CD14-positive monocyte (primary cell): Measurements from ENCODE around the gene SLC25A25. TPM values are rescaled to one million over a fixed set of nuclear protein-coding genes. Genes with fewer than 3 reads are reported as not detected.
A peak's percentile ranks its signal among the peaks of the same experiment; 100 is the strongest.

ENCODE experiments used
- DNase-seq, 3 donors: peaks; one replicate each; pipeline ENCODE4 v3.0.0-alpha.2; 2011 to 2022
- H2AFZ ChIP-seq: 2 replicates; pipeline ENCODE4 v1.6.0; 2012; ENCODE audit warnings: mild to moderate bottlenecking, low read depth, low read length, inconsistent platforms; ENCODE audit not compliant: insufficient read depth, poor library complexity, severe bottlenecking
- H3K27ac ChIP-seq, 2 donors: 1 replicate in 1 of 2; 2 replicates in 1 of 2; pipeline ENCODE4 v1.5.1; 2012 to 2013; ENCODE audit warnings: low read length in 2 of 2, control low read depth in 1 of 2, inconsistent platforms in 1 of 2, low read depth in 1 of 2, mild to moderate bottlenecking in 1 of 2
- H3K27me3 ChIP-seq, 2 donors: one replicate each; pipeline versions ENCODE4 v1.6.0 to v1.6.1; 2011 to 2013; ENCODE audit warnings: low read length in 2 of 2; ENCODE audit not compliant: control insufficient read depth in 2 of 2, insufficient read depth in 2 of 2
- H3K36me3 ChIP-seq, 2 donors: replicated peaks in 1 of 2; 1 replicate in 1 of 2; 2 replicates in 1 of 2; pipeline versions ENCODE4 v1.5.1 to v1.6.1; 2012 to 2013; ENCODE audit warnings: low read length in 2 of 2, control low read depth in 1 of 2, inconsistent platforms in 1 of 2, mild to moderate bottlenecking in 1 of 2; ENCODE audit not compliant: insufficient read depth in 2 of 2, control insufficient read depth in 1 of 2
- H3K4me1 ChIP-seq, 2 donors: 1 replicate in 1 of 2; 2 replicates in 1 of 2; pipeline versions ENCODE4 v1.5.1 to v1.6.1; 2012 to 2013; ENCODE audit warnings: low read length in 2 of 2, control low read depth in 1 of 2, inconsistent platforms in 1 of 2, mild to moderate bottlenecking in 1 of 2, moderate library complexity in 1 of 2; ENCODE audit not compliant: insufficient read depth in 2 of 2, control insufficient read depth in 1 of 2
- H3K4me2 ChIP-seq: replicated peaks from 2 replicates; pipeline ENCODE3; 2012; ENCODE audit warnings: low read length, moderate library complexity, mild to moderate bottlenecking; ENCODE audit not compliant: poor library complexity, severe bottlenecking; ENCODE audit errors: extremely low read depth
- H3K4me3 ChIP-seq, 3 experiments: fragments of 200-600 bp in 1 of 3; sonication (generic) in 1 of 3; replicated peaks in 1 of 3; 1 replicate in 2 of 3; 2 replicates in 1 of 3; pipeline ENCODE4 v1.5.1; 2011 to 2013; ENCODE audit warnings: low read length in 3 of 3, mild to moderate bottlenecking in 3 of 3, control low read depth in 2 of 3, low read depth in 2 of 3, inconsistent platforms in 1 of 3, moderate library complexity in 1 of 3
- H3K79me2 ChIP-seq: 2 replicates; pipeline ENCODE4 v1.6.0; 2012; ENCODE audit warnings: mild to moderate bottlenecking, control low read depth, inconsistent platforms, low read length, moderate library complexity; ENCODE audit not compliant: insufficient read depth
- H3K9ac ChIP-seq: 2 replicates; pipeline ENCODE4 v1.6.0; 2017; ENCODE audit warnings: low read length, mild to moderate bottlenecking; ENCODE audit not compliant: insufficient read depth, poor library complexity, severe bottlenecking
- H3K9me3 ChIP-seq, 2 donors: replicated peaks in 1 of 2; 1 replicate in 1 of 2; 2 replicates in 1 of 2; pipeline versions ENCODE4 v1.5.1 to v1.6.1; 2012 to 2013; ENCODE audit warnings: low read length in 2 of 2, control low read depth in 1 of 2; ENCODE audit not compliant: control insufficient read depth in 1 of 2, insufficient read depth in 1 of 2
- H4K20me1 ChIP-seq: 2 replicates; pipeline ENCODE4 v1.6.0; 2012; ENCODE audit warnings: mild to moderate bottlenecking, low read length, control low read depth, moderate library complexity; ENCODE audit not compliant: insufficient read depth
- H3K27ac Mint-ChIP-seq, 7 donors: one replicate each; pipeline ENCODE4 v1.8.0; 2020; ENCODE audit warnings: mild to moderate bottlenecking in 7 of 7, mixed read lengths in 7 of 7, moderate library complexity in 6 of 7, inconsistent platforms in 2 of 7
- H3K27me3 Mint-ChIP-seq, 3 donors: one replicate each; pipeline ENCODE4 v1.8.0; 2021 to 2022; ENCODE audit warnings: low read depth in 3 of 3, mild to moderate bottlenecking in 3 of 3, mixed read lengths in 3 of 3, moderate library complexity in 3 of 3, inconsistent platforms in 1 of 3
- H3K36me3 Mint-ChIP-seq, 2 donors: one replicate each; pipeline ENCODE4 v1.8.0; 2020; ENCODE audit warnings: mixed read lengths in 2 of 2, inconsistent platforms in 1 of 2, mild to moderate bottlenecking in 1 of 2
- H3K4me1 Mint-ChIP-seq: one replicate; pipeline ENCODE4 v1.8.0; 2020; ENCODE audit warnings: mild to moderate bottlenecking, mixed read lengths
- H3K4me3 Mint-ChIP-seq, 2 donors: one replicate each; pipeline ENCODE4 v1.8.0; 2020; ENCODE audit warnings: mild to moderate bottlenecking in 2 of 2, mixed read lengths in 2 of 2, moderate library complexity in 1 of 2
- H3K9me3 Mint-ChIP-seq, 7 donors: one replicate each; pipeline ENCODE4 v1.8.0; 2020 to 2022; ENCODE audit warnings: mixed read lengths in 7 of 7, mild to moderate bottlenecking in 6 of 7, moderate library complexity in 6 of 7, inconsistent platforms in 2 of 7
- WGBS: methylation state at CpG from one replicate; pipeline ENCODE4 v1.1.5; 2013; ENCODE audit warnings: missing lambda C conversion rate; ENCODE audit not compliant: insufficient coverage; 5-methylcytosine and 5-hydroxymethylcytosine counted together
- intact Hi-C, 2 donors: fragments of 100-400 bp; cut with micrococcal nuclease; formaldehyde crosslinking; loops; one replicate each; pipeline versions ENCODE4 v1.15.0 to v1.15.1; 2023
- polyA plus RNA-seq, 3 donors: library from polyadenylated mRNA; depleted of rRNA in 1 of 3; unstranded in 2 of 3; stranded (reverse) in 1 of 3; fragments of 300-500 nt in 2 of 3; fragments of >200 nt in 1 of 3; fragmentation: Illumina TruSeq in 2 of 3; gene quantifications; 1 replicate in 2 of 3; 2 replicates in 1 of 3; pipeline ENCODE4 v1.2.3, GENCODE V29; 2012 to 2021
- TF ChIP-seq, protein P1 (sequence below): fragments of 200-600 bp; IDR thresholded peaks from one replicate; pipeline ENCODE4 v1.8.0; 2022; ENCODE audit warnings: antibody characterized with exemption, mild to moderate bottlenecking

SLC25A25 gene
- polyA plus RNA-seq, 3 donors: 5.1 to 43.3 (median 6.3) TPM

DNA sequence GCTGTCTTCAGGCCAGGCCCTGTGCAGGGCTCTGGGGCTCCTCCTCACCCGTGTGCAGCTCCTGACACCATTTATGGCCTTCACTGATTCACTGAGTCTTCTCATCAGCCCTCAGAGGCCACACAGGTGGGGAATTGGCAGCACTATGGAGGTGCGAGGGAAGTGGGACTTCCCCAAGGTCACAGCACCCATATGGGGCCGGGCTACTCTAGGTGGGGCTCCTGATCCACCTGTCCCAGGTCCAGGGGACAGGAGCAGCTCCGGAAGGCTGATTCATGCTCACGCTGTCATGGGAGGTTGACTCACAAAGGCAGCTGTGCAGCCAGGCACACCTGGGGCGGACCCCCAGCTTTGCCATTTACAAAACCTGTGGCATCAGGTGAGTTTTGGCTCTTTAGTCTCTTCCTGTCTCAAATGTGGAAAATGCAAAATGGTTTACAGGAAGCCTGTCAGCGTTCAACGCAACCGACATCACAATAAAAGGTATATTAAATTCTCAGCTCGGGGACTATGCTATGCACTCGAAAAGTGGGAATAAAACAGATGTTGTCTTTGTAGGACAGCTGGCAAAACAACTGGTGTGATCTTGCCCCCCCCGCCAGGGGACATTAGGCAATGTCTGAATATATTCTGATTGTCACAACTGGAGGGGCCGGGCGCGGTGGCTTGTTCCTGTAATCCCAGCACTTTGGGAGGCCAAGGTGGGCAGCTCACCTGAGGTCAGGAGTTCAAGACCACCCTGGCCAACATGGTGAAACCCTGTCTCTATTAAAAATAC is 15.9 kb upstream of the SLC25A25 start:
- Mint-ChIP-seq H3K9me3 (peaks cover 0 to 6% (median 0%) of the 10 kb centered on the region in 7 donors), H3K27me3 (peaks cover 0 to 5% (median 0%) of the 10 kb centered on the region in 3 donors), H3K4me1 (peaks cover 73% of the 10 kb centered on the region), H3K36me3 (no peaks in the 10 kb centered on the region), H3K27ac (peak overlapping the region in 4 of 7 donors; percentile 63 to 97 (median 80)), H3K4me3 (no peak overlapping the region)
- no peak overlapping the region for H3K4me3 ChIP-seq
- peaks cover 67 to 76% of the 10 kb centered on the region in 2 donors for H3K4me1 ChIP-seq
- no peaks in the 10 kb centered on the region for H3K27me3 ChIP-seq
- H3K9ac ChIP-seq: no peak overlapping the region
- no peaks in the 10 kb centered on the region for H3K9me3 ChIP-seq
- TF ChIP-seq, protein P1, sequence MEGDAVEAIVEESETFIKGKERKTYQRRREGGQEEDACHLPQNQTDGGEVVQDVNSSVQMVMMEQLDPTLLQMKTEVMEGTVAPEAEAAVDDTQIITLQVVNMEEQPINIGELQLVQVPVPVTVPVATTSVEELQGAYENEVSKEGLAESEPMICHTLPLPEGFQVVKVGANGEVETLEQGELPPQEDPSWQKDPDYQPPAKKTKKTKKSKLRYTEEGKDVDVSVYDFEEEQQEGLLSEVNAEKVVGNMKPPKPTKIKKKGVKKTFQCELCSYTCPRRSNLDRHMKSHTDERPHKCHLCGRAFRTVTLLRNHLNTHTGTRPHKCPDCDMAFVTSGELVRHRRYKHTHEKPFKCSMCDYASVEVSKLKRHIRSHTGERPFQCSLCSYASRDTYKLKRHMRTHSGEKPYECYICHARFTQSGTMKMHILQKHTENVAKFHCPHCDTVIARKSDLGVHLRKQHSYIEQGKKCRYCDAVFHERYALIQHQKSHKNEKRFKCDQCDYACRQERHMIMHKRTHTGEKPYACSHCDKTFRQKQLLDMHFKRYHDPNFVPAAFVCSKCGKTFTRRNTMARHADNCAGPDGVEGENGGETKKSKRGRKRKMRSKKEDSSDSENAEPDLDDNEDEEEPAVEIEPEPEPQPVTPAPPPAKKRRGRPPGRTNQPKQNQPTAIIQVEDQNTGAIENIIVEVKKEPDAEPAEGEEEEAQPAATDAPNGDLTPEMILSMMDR: no peak
- no peak for DNase-seq
- no peak overlapping the region for H3K4me2 ChIP-seq
- 89% methylated on average over 12 of the region's 15 CpGs for WGBS
- intact Hi-C loops: loop anchor here in 1 of 2 donors (5.0 kb wide), 1 partner anchor 40 kb away; no protein-coding TSS in a partner anchor
- no peaks in the 10 kb centered on the region for H3K79me2 ChIP-seq
- H4K20me1 ChIP-seq: no peaks in the 10 kb centered on the region
- no peak overlapping the region for H3K27ac ChIP-seq
- no peak overlapping the region for H2AFZ ChIP-seq
- H3K36me3 ChIP-seq: no peaks in the 10 kb centered on the region

DNA sequence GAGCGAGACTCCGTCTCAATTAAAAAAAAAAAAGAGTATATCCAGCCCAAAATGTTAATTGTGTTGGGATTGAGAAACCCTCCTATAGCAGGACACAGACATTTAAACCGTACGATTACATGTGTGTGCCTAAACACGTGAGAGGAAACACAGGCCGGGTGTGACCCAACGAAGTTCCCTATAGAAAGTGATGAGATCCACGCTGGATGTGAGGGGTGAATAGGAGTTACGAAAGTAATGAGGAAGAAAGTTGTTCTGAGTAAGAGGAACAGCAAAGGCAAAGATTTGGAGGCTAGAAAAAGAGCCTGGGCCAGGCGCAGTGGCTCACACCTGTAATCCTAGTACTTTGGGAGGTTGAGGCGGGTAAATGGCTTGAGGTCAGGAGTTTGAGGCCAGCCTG is 14.5 kb upstream of the SLC25A25 start:
- H3K4me1 ChIP-seq: peaks cover 69 to 83% of the 10 kb centered on the region in 2 donors
- peak overlapping the region; percentile 95 to 98 (median 97) for H3K27ac Mint-ChIP-seq
- H3K27me3 Mint-ChIP-seq: peaks cover 0 to 5% (median 0%) of the 10 kb centered on the region in 3 donors
- DNase-seq: peak; percentile 95 to 98 (median 97)
- no peaks in the 10 kb centered on the region for H3K9me3 ChIP-seq
- WGBS: 0% methylated on average over 5 of the region's 11 CpGs
- H3K79me2 ChIP-seq: no peaks in the 10 kb centered on the region
- no peaks in the 10 kb centered on the region for H3K36me3 ChIP-seq
- H3K4me3 Mint-ChIP-seq: peak overlapping the region in 1 of 2 donors; percentile 49
- peak overlapping the region; percentile 59 for H3K4me2 ChIP-seq
- no peak overlapping the region for H2AFZ ChIP-seq
- H3K9ac ChIP-seq: peak overlapping the region; percentile 39
- intact Hi-C loops: loop anchor here in 1 of 2 donors (5.0 kb wide), 1 partner anchor 39 kb away; no protein-coding TSS in a partner anchor
- H3K4me1 Mint-ChIP-seq: peaks cover 80% of the 10 kb centered on the region
- H3K36me3 Mint-ChIP-seq: no peaks in the 10 kb centered on the region
- no peaks in the 10 kb centered on the region for H3K27me3 ChIP-seq
- peak overlapping the region in 1 of 3 experiments; percentile 50 for H3K4me3 ChIP-seq
- H3K9me3 Mint-ChIP-seq: no peaks in the 10 kb centered on the region
- peak overlapping the region; percentile 80 to 92 for H3K27ac ChIP-seq
- TF ChIP-seq, protein P1: no peak
- no peaks in the 10 kb centered on the region for H4K20me1 ChIP-seq
